Kidney tubule cell (primary cell): ENCODE data around the gene NELL2.

Experiments
- DNase-seq: peaks from one replicate; pipeline ENCODE4 v3.0.0-alpha.2; 2018; ENCODE audit warnings: low spot score

The NELL2 gene

GRCh38 chr12:44464180-44464579 lies 411.9 kb downstream of the NELL2 start:
- DNase-seq: no peak

- DNase-seq: no peak
These were observed 413.4 kb downstream of the NELL2 start for GRCh38 chr12:44462729-44463128.

DNA sequence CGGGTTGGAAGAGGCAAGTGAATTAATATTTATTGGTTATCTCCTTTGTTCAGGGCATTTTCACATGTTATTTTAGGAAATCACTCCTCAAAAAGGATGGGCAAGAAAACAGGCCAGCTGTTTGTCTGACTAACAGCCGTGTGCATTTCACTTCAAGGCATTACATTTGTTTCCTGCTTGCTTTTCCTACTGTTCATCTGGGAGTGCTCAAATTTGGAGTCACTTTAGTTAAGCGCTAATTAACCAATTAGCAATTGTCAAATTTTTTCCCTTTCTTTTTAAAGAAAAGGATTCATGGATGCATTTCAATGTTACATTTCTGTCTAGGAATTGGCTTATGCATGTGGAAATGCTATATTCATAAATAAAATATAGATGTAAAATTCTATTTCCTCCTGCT lies 415.9 kb downstream of the NELL2 start:
- DNase-seq: no peak

- peak; percentile 3 for DNase-seq
These were observed 416.5 kb downstream of the NELL2 start for GRCh38 chr12:44459569-44459968.
